ENCODE measurements around the gene ATP13A4. TPM values are rescaled to one million over a fixed set of nuclear protein-coding genes. Genes with fewer than 3 reads are reported as not detected.

The ATP13A4 gene
- total and polyA plus RNA-seq, 7 donors, result 0.49 to 3.0 (median 0.60) TPM; not detected in 2

DNA sequence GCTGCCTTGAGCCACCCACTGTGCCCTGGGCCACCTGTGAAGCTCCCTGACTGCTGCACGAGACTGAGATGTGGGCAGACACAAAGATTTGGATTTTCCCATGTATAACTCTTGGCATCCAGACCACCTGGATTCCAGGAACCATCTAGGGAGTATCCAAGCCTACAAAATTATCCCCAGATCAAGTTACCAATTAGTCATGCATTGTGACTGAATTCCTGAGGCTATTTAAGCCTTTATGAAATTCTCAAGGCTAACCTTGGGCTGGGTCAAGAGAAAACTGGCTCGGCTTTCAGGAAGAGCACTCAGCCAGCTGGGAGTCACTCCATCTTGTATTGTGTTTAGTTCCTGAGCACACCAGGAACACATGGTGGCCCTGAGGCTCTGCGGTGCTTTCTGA is 162.8 kb downstream of the ATP13A4 start:
- intact Hi-C loops (cut with DNase I), result no loop called here
- 76 to 80% methylated on average over 3 of the region's 3 CpGs for WGBS, 2 donors
- no peak for DNase-seq
- TF ChIP-seq POLR2A (IDR thresholded peaks at IDR 0.05) (no peak), EP300 (IDR thresholded peaks at IDR 0.05) (no peak), POLR2AphosphoS5 (IDR thresholded peaks at IDR 0.05) (no peak)
- TF ChIP-seq, protein P1, sequence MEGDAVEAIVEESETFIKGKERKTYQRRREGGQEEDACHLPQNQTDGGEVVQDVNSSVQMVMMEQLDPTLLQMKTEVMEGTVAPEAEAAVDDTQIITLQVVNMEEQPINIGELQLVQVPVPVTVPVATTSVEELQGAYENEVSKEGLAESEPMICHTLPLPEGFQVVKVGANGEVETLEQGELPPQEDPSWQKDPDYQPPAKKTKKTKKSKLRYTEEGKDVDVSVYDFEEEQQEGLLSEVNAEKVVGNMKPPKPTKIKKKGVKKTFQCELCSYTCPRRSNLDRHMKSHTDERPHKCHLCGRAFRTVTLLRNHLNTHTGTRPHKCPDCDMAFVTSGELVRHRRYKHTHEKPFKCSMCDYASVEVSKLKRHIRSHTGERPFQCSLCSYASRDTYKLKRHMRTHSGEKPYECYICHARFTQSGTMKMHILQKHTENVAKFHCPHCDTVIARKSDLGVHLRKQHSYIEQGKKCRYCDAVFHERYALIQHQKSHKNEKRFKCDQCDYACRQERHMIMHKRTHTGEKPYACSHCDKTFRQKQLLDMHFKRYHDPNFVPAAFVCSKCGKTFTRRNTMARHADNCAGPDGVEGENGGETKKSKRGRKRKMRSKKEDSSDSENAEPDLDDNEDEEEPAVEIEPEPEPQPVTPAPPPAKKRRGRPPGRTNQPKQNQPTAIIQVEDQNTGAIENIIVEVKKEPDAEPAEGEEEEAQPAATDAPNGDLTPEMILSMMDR (IDR thresholded peaks at IDR 0.05), result no peak
- Histone ChIP-seq H3K9me3 (no peaks in the 10 kb centered on the region), H3K27ac (no peak overlapping the region), H3K4me3 (no peak overlapping the region), H3K4me1 (no peaks in the 10 kb centered on the region), H3K27me3 (no peaks in the 10 kb centered on the region), H3K36me3 (no peaks in the 10 kb centered on the region)

- intact Hi-C loops (cut with DNase I), result no loop called here
- no peak for DNase-seq
- Histone ChIP-seq H3K27me3 (no peaks in the 10 kb centered on the region), H3K27ac (no peak overlapping the region), H3K4me3 (no peak overlapping the region), H3K9me3 (no peaks in the 10 kb centered on the region), H3K4me1 (no peaks in the 10 kb centered on the region), H3K36me3 (no peaks in the 10 kb centered on the region)
- 77 to 94% methylated on average over 2 of the region's 2 CpGs for WGBS, 2 donors
- TF ChIP-seq POLR2AphosphoS5 (IDR thresholded peaks at IDR 0.05) (no peak), POLR2A (IDR thresholded peaks at IDR 0.05) (no peak), EP300 (IDR thresholded peaks at IDR 0.05) (no peak)
- TF ChIP-seq, protein P1 (IDR thresholded peaks at IDR 0.05), result no peak
These were observed 165.4 kb downstream of the ATP13A4 start for GRCh38 chr3:193389335-193389734.

- H3K4me3 ChIP-seq, result no peak overlapping the region
- no peak overlapping the region for H3K27ac ChIP-seq
- TF ChIP-seq POLR2A (IDR thresholded peaks at IDR 0.05), result no peak
- TF ChIP-seq EP300 (IDR thresholded peaks at IDR 0.05), result no peak
- TF ChIP-seq, protein P1 (IDR thresholded peaks at IDR 0.05), result no peak
- no peak for TF ChIP-seq POLR2AphosphoS5 (IDR thresholded peaks at IDR 0.05)
- intact Hi-C loops (cut with DNase I), result no loop called here
- no peaks in the 10 kb centered on the region for H3K9me3 ChIP-seq
- H3K36me3 ChIP-seq, result no peaks in the 10 kb centered on the region
- DNase-seq, result no peak
- 85 to 89% methylated on average over 6 of the region's 6 CpGs for WGBS, 2 donors
- H3K27me3 ChIP-seq, result no peaks in the 10 kb centered on the region
- H3K4me1 ChIP-seq, result no peaks in the 10 kb centered on the region
These were observed 166.3 kb downstream of the ATP13A4 start for GRCh38 chr3:193388361-193388760.

DNA sequence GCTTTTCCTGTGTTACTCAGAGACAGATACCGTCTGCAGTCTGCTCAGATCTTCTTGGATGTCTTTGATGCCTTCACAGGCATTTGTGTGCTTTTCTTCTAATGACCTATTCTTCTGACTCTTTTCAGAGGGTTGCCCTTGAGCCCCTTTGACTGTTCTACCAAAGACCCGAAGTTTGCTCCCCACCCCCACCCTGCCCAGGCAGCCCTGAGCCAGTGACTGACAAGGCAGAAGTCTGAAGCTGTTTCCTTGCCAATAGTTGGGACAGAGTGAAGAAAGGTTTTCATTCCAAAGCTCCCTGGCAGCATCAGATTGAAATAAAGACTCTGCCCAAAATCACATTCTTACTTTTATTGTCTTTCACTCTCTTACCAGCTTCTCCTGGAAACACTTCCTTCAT is 167.1 kb downstream of the ATP13A4 start:
- no peaks in the 10 kb centered on the region for H3K4me1 ChIP-seq
- H3K27me3 ChIP-seq, result no peaks in the 10 kb centered on the region
- DNase-seq, result no peak
- H3K4me3 ChIP-seq, result no peak overlapping the region
- no peaks in the 10 kb centered on the region for H3K36me3 ChIP-seq
- H3K9me3 ChIP-seq, result no peaks in the 10 kb centered on the region
- WGBS, 2 donors, result 52 to 59% methylated on average over 2 of the region's 2 CpGs
- H3K27ac ChIP-seq, result no peak overlapping the region
- TF ChIP-seq POLR2AphosphoS5 (IDR thresholded peaks at IDR 0.05) (no peak), POLR2A (IDR thresholded peaks at IDR 0.05) (no peak), EP300 (IDR thresholded peaks at IDR 0.05) (no peak)
- TF ChIP-seq, protein P1 (IDR thresholded peaks at IDR 0.05), result no peak
- intact Hi-C loops (cut with DNase I), result no loop called here

- Histone ChIP-seq H3K36me3 (no peaks in the 10 kb centered on the region), H3K27ac (no peak within 1 kb of the TSS), H3K4me3 (no peak within 1 kb of the TSS), H3K9me3 (no peaks in the 10 kb centered on the region), H3K4me1 (no peaks in the 10 kb centered on the region), H3K27me3 (no peaks in the 10 kb centered on the region)
- WGBS, 2 donors, result 62 to 64% methylated on average over 6 of the region's 6 CpGs
- intact Hi-C loops (cut with DNase I), result no loop called here
- TF ChIP-seq POLR2AphosphoS5 (IDR thresholded peaks at IDR 0.05), result no peak
- TF ChIP-seq, protein P1 (IDR thresholded peaks at IDR 0.05), result no peak
- TF ChIP-seq EP300 (IDR thresholded peaks at IDR 0.05), result no peak
- no peak for TF ChIP-seq POLR2A (IDR thresholded peaks at IDR 0.05)
- DNase-seq, result no peak
These were observed 176.0 kb downstream of the ATP13A4 start, which contains the start of gene ATP13A5 for GRCh38 chr3:193378706-193379105. Gene ATP13A5 (minus strand): TSS chr3:193378753. CDS start chr3:193378725, 28 bp downstream.
